ENCODE measurements around the gene WNT3A. TPM values are rescaled to one million over a fixed set of nuclear protein-coding genes. Genes with fewer than 3 reads are reported as not detected.

The WNT3A gene
- total RNA-seq, 1 experiment from 2014 or later: not detected

GRCh38 chr1:228095161-228095560 is 88.4 kb downstream of the WNT3A start:
- DNase-seq: no peak
- intact Hi-C loops (cut with micrococcal nuclease; ENCODE audit: unreplicated experiment): no loop called here
- TF ChIP-seq, protein P1, sequence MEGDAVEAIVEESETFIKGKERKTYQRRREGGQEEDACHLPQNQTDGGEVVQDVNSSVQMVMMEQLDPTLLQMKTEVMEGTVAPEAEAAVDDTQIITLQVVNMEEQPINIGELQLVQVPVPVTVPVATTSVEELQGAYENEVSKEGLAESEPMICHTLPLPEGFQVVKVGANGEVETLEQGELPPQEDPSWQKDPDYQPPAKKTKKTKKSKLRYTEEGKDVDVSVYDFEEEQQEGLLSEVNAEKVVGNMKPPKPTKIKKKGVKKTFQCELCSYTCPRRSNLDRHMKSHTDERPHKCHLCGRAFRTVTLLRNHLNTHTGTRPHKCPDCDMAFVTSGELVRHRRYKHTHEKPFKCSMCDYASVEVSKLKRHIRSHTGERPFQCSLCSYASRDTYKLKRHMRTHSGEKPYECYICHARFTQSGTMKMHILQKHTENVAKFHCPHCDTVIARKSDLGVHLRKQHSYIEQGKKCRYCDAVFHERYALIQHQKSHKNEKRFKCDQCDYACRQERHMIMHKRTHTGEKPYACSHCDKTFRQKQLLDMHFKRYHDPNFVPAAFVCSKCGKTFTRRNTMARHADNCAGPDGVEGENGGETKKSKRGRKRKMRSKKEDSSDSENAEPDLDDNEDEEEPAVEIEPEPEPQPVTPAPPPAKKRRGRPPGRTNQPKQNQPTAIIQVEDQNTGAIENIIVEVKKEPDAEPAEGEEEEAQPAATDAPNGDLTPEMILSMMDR (IDR thresholded peaks at IDR 0.05; ENCODE audit: unreplicated experiment): no peak
- Mint-ChIP-seq H3K9me3 (ENCODE audit: low read depth, unreplicated experiment) (peaks cover 8% of the 10 kb centered on the region), H3K27me3 (ENCODE audit: unreplicated experiment) (no peaks in the 10 kb centered on the region), H3K36me3 (ENCODE audit: insufficient read depth, unreplicated experiment) (peaks cover 100% of the 10 kb centered on the region), H3K27ac (ENCODE audit: unreplicated experiment) (peak overlapping the region; percentile 14), H3K4me1 (ENCODE audit: low read depth, unreplicated experiment) (peaks cover 28% of the 10 kb centered on the region), H3K4me3 (ENCODE audit: low read depth, unreplicated experiment) (no peak overlapping the region)
- BruUV-seq (replicated peaks): no TSS peak
- CTCF ChIA-PET: no interaction called here

- CTCF ChIA-PET: no interaction called here
- intact Hi-C loops (cut with micrococcal nuclease; ENCODE audit: unreplicated experiment): no loop called here
- H3K9me3 Mint-ChIP-seq (ENCODE audit: low read depth, unreplicated experiment): peaks cover 8% of the 10 kb centered on the region
- TF ChIP-seq, protein P1 (IDR thresholded peaks at IDR 0.05; ENCODE audit: unreplicated experiment): no peak
- H3K27ac Mint-ChIP-seq (ENCODE audit: unreplicated experiment): no peak overlapping the region
- no peak overlapping the region for H3K4me3 Mint-ChIP-seq (ENCODE audit: low read depth, unreplicated experiment)
- no peaks in the 10 kb centered on the region for H3K27me3 Mint-ChIP-seq (ENCODE audit: unreplicated experiment)
- DNase-seq: no peak
- H3K4me1 Mint-ChIP-seq (ENCODE audit: low read depth, unreplicated experiment): peaks cover 21% of the 10 kb centered on the region
- no TSS peak for BruUV-seq (replicated peaks)
- peaks cover 100% of the 10 kb centered on the region for H3K36me3 Mint-ChIP-seq (ENCODE audit: insufficient read depth, unreplicated experiment)
Measured at GRCh38 chr1:228095938-228096337, 89.1 kb downstream of the WNT3A start.

DNA sequence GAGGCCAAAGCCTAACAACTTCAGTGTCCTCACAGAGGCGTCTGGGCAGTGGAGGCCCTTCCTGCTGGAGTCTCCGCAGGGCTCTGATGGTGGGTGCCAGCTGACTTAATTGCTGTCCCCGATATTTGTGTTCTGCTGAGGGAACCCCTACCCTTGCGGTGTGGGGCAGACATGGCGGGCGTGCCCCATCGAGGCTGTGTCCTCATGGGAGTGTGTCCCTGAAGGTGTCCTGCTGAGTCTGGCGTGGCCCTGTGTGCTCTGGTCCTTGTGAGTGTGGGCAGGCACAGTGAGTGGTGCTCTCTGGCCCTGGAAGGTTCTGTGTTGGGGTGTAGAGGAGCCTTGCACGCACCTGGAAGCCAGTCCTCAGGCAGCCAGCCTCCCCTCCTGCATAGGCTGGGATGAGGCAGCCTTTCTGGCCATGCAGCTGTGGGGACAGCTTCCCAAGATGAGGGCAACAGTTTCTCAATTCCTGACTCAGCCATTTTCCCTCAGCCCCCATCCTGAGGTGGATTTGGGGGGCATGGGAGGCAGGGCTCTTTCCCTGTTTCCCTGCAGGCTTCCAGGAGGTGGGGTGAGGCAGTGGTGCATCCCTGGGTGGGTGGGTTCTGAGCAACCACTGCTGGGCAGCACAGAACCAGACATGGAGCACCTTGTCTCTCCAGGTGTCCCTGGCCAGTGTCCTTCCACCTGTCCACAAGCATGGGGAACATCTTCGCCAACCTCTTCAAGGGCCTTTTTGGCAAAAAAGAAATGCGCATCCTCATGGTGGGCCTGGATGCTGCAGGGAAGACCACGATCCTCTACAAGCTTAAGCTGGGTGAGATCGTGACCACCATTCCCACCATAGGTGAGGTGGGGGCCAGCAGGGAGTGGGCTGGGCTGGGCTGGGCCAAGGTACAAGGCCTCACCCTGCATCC is 89.9 kb downstream of the WNT3A start:
- Mint-ChIP-seq H3K36me3 (ENCODE audit: insufficient read depth, unreplicated experiment) (peaks cover 100% of the 10 kb centered on the region), H3K27me3 (ENCODE audit: unreplicated experiment) (no peaks in the 10 kb centered on the region), H3K4me3 (ENCODE audit: low read depth, unreplicated experiment) (no peak overlapping the region)

GRCh38 chr1:228097333-228098081 is 90.7 kb downstream of the WNT3A start:
- TF ChIP-seq, protein P1 (IDR thresholded peaks at IDR 0.05; ENCODE audit: unreplicated experiment): no peak
- Mint-ChIP-seq H3K36me3 (ENCODE audit: insufficient read depth, unreplicated experiment) (peaks cover 100% of the 10 kb centered on the region), H3K4me1 (ENCODE audit: low read depth, unreplicated experiment) (peaks cover 20% of the 10 kb centered on the region), H3K27me3 (ENCODE audit: unreplicated experiment) (no peaks in the 10 kb centered on the region), H3K4me3 (ENCODE audit: low read depth, unreplicated experiment) (no peak overlapping the region), H3K9me3 (ENCODE audit: low read depth, unreplicated experiment) (peaks cover 8% of the 10 kb centered on the region), H3K27ac (ENCODE audit: unreplicated experiment) (no peak overlapping the region)
- CTCF ChIA-PET: no interaction called here
- no peak for DNase-seq
- intact Hi-C loops (cut with micrococcal nuclease; ENCODE audit: unreplicated experiment): no loop called here
- BruUV-seq (replicated peaks): no TSS peak

More for the DNA sequence above, 89.9 kb downstream of the WNT3A start:
- TF ChIP-seq, protein P1 (IDR thresholded peaks at IDR 0.05; ENCODE audit: unreplicated experiment): no peak
- DNase-seq: no peak
- no TSS peak for BruUV-seq (replicated peaks)
- intact Hi-C loops (cut with micrococcal nuclease; ENCODE audit: unreplicated experiment): no loop called here
- CTCF ChIA-PET: no interaction called here
- H3K27ac Mint-ChIP-seq (ENCODE audit: unreplicated experiment): no peak overlapping the region
- H3K9me3 Mint-ChIP-seq (ENCODE audit: low read depth, unreplicated experiment): peaks cover 8% of the 10 kb centered on the region
- peaks cover 21% of the 10 kb centered on the region for H3K4me1 Mint-ChIP-seq (ENCODE audit: low read depth, unreplicated experiment)

Measured in Calu3 (cell line).